Measurements from ENCODE around the gene KY.

- no peak for TF ChIP-seq CTCF (IDR thresholded peaks at IDR 0.05)
- no peak for TF ChIP-seq ZFP36 (IDR thresholded peaks at IDR 0.05; ENCODE audit: borderline replicate concordance, partially characterized antibody)
- no peak for TF ChIP-seq JUN (IDR thresholded peaks at IDR 0.05)
- TF ChIP-seq EP300 (IDR thresholded peaks at IDR 0.05), result no peak
- TF ChIP-seq CEBPB (IDR thresholded peaks at IDR 0.05), result no peak
- TF ChIP-seq FOSL2 (IDR thresholded peaks at IDR 0.05), result no peak
- no peak for TF ChIP-seq FOSL2 (CRISPR knock-in tag; IDR thresholded peaks at IDR 0.05)
- no peak for TF ChIP-seq POLR2A (IDR thresholded peaks at IDR 0.05; ENCODE audit: low read length)
These were observed 45.3 kb upstream of the KY start for GRCh38 chr3:134696155-134696554.
